GM19035 (cell line): Measurements from ENCODE around the gene ADD2.
"Not testable (repeated sequence)": the region's sequence is repeated elsewhere in the genome, so short reads cannot be mapped to it uniquely, and the experiment has no call there.

Experiments used
- ATAC-seq: cut with Tn5 transposase; IDR thresholded peaks from one replicate; pipeline ENCODE4 v1.9.1; 2021; ENCODE audit not compliant: unreplicated experiment

Gene ADD2

GRCh38 chr2:70678576-70679143, 89.3 kb downstream of the ADD2 start:
- no peak for ATAC-seq

- ATAC-seq: no peak
Measured at GRCh38 chr2:70676301-70677035, 91.5 kb downstream of the ADD2 start.

GRCh38 chr2:70675862-70676261, 92.1 kb downstream of the ADD2 start:
- no peak for ATAC-seq

- no peak for ATAC-seq
Measured at GRCh38 chr2:70674636-70675430, 93.2 kb downstream of the ADD2 start.

- ATAC-seq: no peak
Measured at GRCh38 chr2:70673041-70673647, 94.9 kb downstream of the ADD2 start.

- ATAC-seq: no peak
Measured at GRCh38 chr2:70671092-70671675, 96.8 kb downstream of the ADD2 start.

GRCh38 chr2:70670626-70671025, 97.4 kb downstream of the ADD2 start:
- no peak for ATAC-seq

- ATAC-seq: no peak
Measured at GRCh38 chr2:70670202-70670601, 97.8 kb downstream of the ADD2 start.

- ATAC-seq: no peak
Measured at GRCh38 chr2:70668911-70669310, 99.1 kb downstream of the ADD2 start.

GRCh38 chr2:70668432-70668831, 99.6 kb downstream of the ADD2 start:
- ATAC-seq: no peak

- ATAC-seq: no peak
Measured at GRCh38 chr2:70664525-70664924, 103.5 kb downstream of the ADD2 start.

GRCh38 chr2:70663411-70663810, 104.6 kb downstream of the ADD2 start:
- no peak for ATAC-seq

- no peak for ATAC-seq
Measured at GRCh38 chr2:70659551-70659950, 108.4 kb downstream of the ADD2 start.

GRCh38 chr2:70658476-70658875, 109.5 kb downstream of the ADD2 start:
- ATAC-seq: no peak

- ATAC-seq: no peak
Measured at GRCh38 chr2:70657246-70657645, 110.8 kb downstream of the ADD2 start.

GRCh38 chr2:70656421-70657010, 111.5 kb downstream of the ADD2 start:
- no peak for ATAC-seq

- no peak for ATAC-seq
Measured at GRCh38 chr2:70655786-70656185, 112.2 kb downstream of the ADD2 start.

GRCh38 chr2:70655211-70655610, 112.8 kb downstream of the ADD2 start:
- not testable (repeated sequence) for ATAC-seq

GRCh38 chr2:70651727-70652126, 116.3 kb downstream of the ADD2 start:
- ATAC-seq: no peak

- ATAC-seq: no peak
Measured at GRCh38 chr2:70651014-70651413, 117.0 kb downstream of the ADD2 start.

- ATAC-seq: no peak
Measured at GRCh38 chr2:70648961-70649360, 119.0 kb downstream of the ADD2 start.
